H54 (cell line): Measurements from ENCODE around the gene SFRP5.

ENCODE experiments used
- DNase-seq: peaks from one replicate; pipeline ENCODE4 v3.0.0; 2011; ENCODE audit warnings: low spot score, mixed read lengths; ENCODE audit not compliant: insufficient read length
- FAIRE-seq: peaks from 3 replicates; lab custom pipeline; 2011; peaks lifted over from hg19 to GRCh38; lab: Jason Lieb, UNC
- POLR2A ChIP-seq: IDR thresholded peaks from 2 replicates; pipeline ENCODE4 v1.6.1; 2011; ENCODE audit warnings: low read depth, mild to moderate bottlenecking, low read length

SFRP5 gene

GRCh38 chr10:97729014-97729413 is 42.8 kb downstream of the SFRP5 start:
- DNase-seq (no peak), FAIRE-seq (no peak)
- TF ChIP-seq POLR2A, result no peak

DNA sequence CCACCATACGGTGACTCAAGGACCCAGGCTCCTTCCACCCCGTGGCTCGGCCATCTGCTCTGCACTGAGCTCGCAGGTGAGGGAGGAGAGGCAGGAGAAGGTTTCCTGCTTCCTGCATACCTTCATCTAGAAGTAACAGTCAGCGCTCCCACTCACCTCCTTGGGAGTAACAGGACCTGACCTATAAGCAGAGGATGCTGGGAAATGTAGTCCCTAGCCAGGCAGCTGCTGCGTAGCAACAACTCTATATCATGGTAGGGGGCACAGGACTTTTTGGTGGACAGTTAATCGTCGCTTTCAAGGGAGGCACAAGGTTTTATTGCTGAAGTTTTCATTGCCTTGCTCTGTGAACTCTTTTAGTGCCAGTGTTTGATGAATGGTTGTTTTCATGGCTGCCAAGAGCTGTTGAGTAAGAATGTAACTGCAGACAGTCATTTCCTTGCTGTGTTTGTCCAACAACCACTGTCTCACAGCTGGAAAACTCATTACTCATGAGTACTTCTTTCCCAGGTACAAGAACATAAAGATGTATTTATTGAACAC is 45.1 kb downstream of the SFRP5 start:
- DNase-seq (peak; percentile 60), FAIRE-seq (peak; percentile 95)
- TF ChIP-seq POLR2A, result no peak

- DNase-seq (no peak), FAIRE-seq (no peak)
- TF ChIP-seq POLR2A, result no peak
These were observed 47.4 kb downstream of the SFRP5 start for GRCh38 chr10:97724341-97724941.

GRCh38 chr10:97723001-97723400 is 48.8 kb downstream of the SFRP5 start:
- TF ChIP-seq POLR2A, result no peak
- FAIRE-seq, result no peak
- DNase-seq, result no peak

DNA sequence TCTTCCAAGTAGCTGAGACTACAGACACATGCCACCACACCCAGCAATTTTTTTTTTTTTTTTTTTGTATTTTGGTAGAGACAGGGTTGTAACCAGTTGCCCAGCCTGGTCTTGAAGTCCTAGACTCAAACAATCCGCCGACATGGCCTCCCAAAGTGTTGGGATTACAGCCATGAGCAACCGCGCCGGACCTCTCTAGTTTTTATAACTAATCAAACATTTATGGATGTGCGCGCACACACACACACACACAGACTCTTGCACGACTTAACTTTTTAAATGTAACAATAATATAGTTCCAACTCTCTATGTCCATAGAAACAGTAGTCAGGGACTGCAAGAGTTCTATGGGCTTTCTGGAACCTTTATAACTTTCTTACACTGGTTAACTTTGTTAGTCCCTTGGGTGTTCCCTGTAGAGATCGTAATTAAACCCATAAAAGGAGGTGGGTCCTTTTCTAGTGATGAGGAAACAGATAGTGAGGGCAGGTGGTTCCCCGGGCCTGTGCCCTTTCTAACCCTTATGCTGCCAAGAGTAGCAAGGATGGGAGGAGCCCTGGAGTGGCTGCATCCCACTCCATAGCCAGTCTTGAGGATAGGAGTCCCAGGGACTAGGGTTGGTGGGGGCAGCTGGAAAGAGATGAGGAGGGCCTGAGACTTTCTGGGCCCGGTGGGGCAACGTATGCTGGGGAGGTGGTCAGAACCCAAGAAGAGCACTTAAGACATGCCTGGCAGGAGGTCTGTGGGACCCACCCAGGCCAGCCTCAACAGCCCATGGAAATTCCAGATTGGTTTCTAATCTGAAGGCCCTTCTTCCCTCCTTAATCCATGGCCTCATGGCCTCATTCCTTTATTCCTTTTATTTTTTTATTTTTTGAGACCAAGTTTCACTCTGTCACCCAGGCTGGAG is 49.7 kb downstream of the SFRP5 start:
- TF ChIP-seq POLR2A, result no peak
- FAIRE-seq (no peak), DNase-seq (no peak)

DNA sequence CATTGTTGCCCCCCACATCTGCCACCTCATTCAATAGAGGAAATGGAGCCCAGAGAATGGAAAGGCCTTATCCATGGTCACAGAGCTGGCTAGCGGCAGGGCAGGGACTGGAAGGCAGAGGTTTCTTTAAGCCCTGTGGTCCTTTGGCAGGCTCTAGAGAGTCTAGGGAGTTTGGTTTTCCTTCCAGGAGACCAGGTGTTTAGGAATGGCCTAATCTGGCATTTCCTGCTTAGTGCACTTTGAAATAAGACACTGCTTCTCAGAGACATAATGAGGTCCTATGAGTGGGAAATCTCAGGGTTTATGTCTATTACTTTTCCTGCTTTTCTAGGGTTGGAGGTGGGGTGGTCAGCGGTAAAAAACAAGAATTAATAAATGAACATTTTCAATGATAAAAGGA is 52.2 kb downstream of the SFRP5 start:
- DNase-seq, result no peak
- TF ChIP-seq POLR2A, result no peak
- no peak for FAIRE-seq

GRCh38 chr10:97718659-97719142 is 53.1 kb downstream of the SFRP5 start:
- TF ChIP-seq POLR2A, result no peak
- no peak for DNase-seq
- no peak for FAIRE-seq

GRCh38 chr10:97718178-97718577 is 53.6 kb downstream of the SFRP5 start:
- FAIRE-seq (no peak), DNase-seq (no peak)
- TF ChIP-seq POLR2A, result no peak

DNA sequence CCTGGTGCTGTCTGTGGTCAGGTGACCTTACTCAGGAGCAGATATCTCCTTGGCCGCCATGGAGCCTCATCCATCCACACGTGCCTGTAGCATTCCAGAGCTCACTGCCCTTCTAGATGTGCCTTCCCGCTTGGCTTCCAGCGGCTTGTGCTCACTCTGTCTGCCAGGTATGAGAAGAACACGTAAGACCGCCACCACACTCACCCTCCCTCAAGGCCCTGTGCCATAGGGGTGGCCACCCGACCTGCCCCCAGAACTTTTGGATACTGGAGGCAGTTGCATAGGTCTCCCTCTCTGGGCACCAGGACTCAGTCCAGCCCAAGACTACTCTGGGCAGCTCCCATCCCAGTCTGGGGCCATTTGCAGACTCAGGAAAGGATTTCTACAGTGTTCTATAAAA is 54.2 kb downstream of the SFRP5 start:
- TF ChIP-seq POLR2A, result no peak
- DNase-seq, result no peak
- no peak for FAIRE-seq
